DND-41 (cell line): Measurements from ENCODE around the gene CDX1.

Source experiments
- CTCF ChIP-seq: IDR thresholded peaks from 2 replicates; pipeline ENCODE4 v1.5.1; 2012; ENCODE audit warnings: borderline replicate concordance, low read length, moderate library complexity, mild to moderate bottlenecking; ENCODE audit not compliant: poor library complexity, severe bottlenecking; ENCODE audit errors: extremely low read depth
- EZH2 ChIP-seq: IDR thresholded peaks from 3 replicates; pipeline ENCODE4 v1.6.1; 2012; ENCODE audit warnings: borderline replicate concordance, low read depth, mild to moderate bottlenecking, moderate library complexity, low read length, inconsistent platforms; ENCODE audit not compliant: severe bottlenecking

- TF ChIP-seq CTCF (no peak), EZH2 (no peak)
Measured at GRCh38 chr5:150160448-150161081, 6.0 kb upstream of the CDX1 start.
